Trophoblast cell (in vitro differentiated cells and primary cell): ENCODE data around the gene TRMU.

ENCODE experiments used
- DNase-seq, 2 donors: peaks; one replicate each; pipeline ENCODE4 v3.0.0-alpha.2; 2016
- H2AFZ ChIP-seq: 2 replicates; pipeline ENCODE4 v1.6.1; 2013; ENCODE audit warnings: low read length, moderate library complexity, mild to moderate bottlenecking; ENCODE audit not compliant: insufficient read depth, poor library complexity
- H2AK5ac ChIP-seq: 2 replicates; pipeline ENCODE4 v1.6.1; 2013; ENCODE audit warnings: mild to moderate bottlenecking, low read length
- H2BK120ac ChIP-seq: 2 replicates; pipeline ENCODE4 v1.6.1; 2013; ENCODE audit warnings: low read length, mild to moderate bottlenecking, moderate library complexity; ENCODE audit not compliant: insufficient read depth, poor library complexity
- H2BK12ac ChIP-seq: 2 replicates; pipeline ENCODE4 v1.6.1; 2013; ENCODE audit warnings: mild to moderate bottlenecking, low read length, moderate library complexity
- H2BK5ac ChIP-seq: 2 replicates; pipeline ENCODE4 v1.6.1; 2013; ENCODE audit warnings: low read length, low read depth, moderate library complexity, mild to moderate bottlenecking; ENCODE audit not compliant: poor library complexity
- H3K14ac ChIP-seq: 2 replicates; pipeline ENCODE4 v1.6.1; 2013; ENCODE audit warnings: mild to moderate bottlenecking, low read length
- H3K18ac ChIP-seq: 2 replicates; pipeline ENCODE4 v1.6.1; 2013; ENCODE audit warnings: mild to moderate bottlenecking, low read length
- H3K23ac ChIP-seq: 2 replicates; pipeline ENCODE4 v1.6.1; 2013; ENCODE audit warnings: low read length
- H3K27ac ChIP-seq: 2 replicates; pipeline ENCODE4 v1.5.1; 2013; ENCODE audit warnings: low read depth, mild to moderate bottlenecking, inconsistent platforms, low read length, moderate library complexity
- H3K27me3 ChIP-seq: 2 replicates; pipeline ENCODE4 v1.6.1; 2013; ENCODE audit warnings: inconsistent platforms, mild to moderate bottlenecking, low read length, moderate library complexity; ENCODE audit not compliant: insufficient read depth
- H3K36me3 ChIP-seq, 2 experiments: 1 replicate in 1 of 2; 2 replicates in 1 of 2; pipeline ENCODE4 v1.6.1; 2013; ENCODE audit warnings: low read length in 2 of 2, mild to moderate bottlenecking in 2 of 2, moderate library complexity in 1 of 2; ENCODE audit not compliant: insufficient read depth in 2 of 2, control insufficient read depth in 1 of 2
- H3K4ac ChIP-seq: 2 replicates; pipeline ENCODE4 v1.6.1; 2013; ENCODE audit warnings: low read depth, mild to moderate bottlenecking, low read length, moderate library complexity
- H3K4me1 ChIP-seq, 2 experiments: 1 replicate in 1 of 2; 2 replicates in 1 of 2; pipeline ENCODE4 v1.6.1; 2013; ENCODE audit warnings: low read length in 2 of 2, mild to moderate bottlenecking in 2 of 2, moderate library complexity in 1 of 2; ENCODE audit not compliant: insufficient read depth in 2 of 2, control insufficient read depth in 1 of 2
- H3K4me2 ChIP-seq: 2 replicates; pipeline ENCODE4 v1.6.1; 2013; ENCODE audit warnings: inconsistent platforms, mild to moderate bottlenecking, low read length, moderate library complexity
- H3K4me3 ChIP-seq: 2 replicates; pipeline ENCODE4 v1.5.1; 2013; ENCODE audit warnings: mild to moderate bottlenecking, low read depth, low read length, inconsistent platforms
- H3K79me1 ChIP-seq: one replicate; pipeline ENCODE4 v1.6.1; 2013; ENCODE audit warnings: low read length
- H3K79me2 ChIP-seq: 2 replicates; pipeline ENCODE4 v1.6.1; 2013; ENCODE audit warnings: low read length, mild to moderate bottlenecking; ENCODE audit not compliant: control insufficient read depth, insufficient read depth, poor library complexity
- H3K9ac ChIP-seq: 2 replicates; pipeline ENCODE4 v1.6.1; 2013; ENCODE audit warnings: mild to moderate bottlenecking, low read length
- H3K9me3 ChIP-seq: 2 replicates; pipeline ENCODE4 v1.6.1; 2013; ENCODE audit warnings: low read depth, mild to moderate bottlenecking, control low read depth, inconsistent platforms, low read length; ENCODE audit not compliant: insufficient read depth
- H4K12ac ChIP-seq: 2 replicates; pipeline ENCODE4 v1.6.1; 2013; ENCODE audit warnings: low read depth, mild to moderate bottlenecking, low read length, moderate library complexity
- H4K8ac ChIP-seq: 2 replicates; pipeline ENCODE4 v1.6.1; 2013; ENCODE audit warnings: low read depth, mild to moderate bottlenecking, low read length, moderate library complexity
- H4K91ac ChIP-seq: one replicate; pipeline ENCODE4 v1.6.1; 2013; ENCODE audit warnings: low read depth, mild to moderate bottlenecking, low read length, moderate library complexity
- WGBS: extraction: QIAGEN DNeasy Blood & Tissue Kit; methylation state at CpG from one replicate; pipeline ENCODE4 v1.1.7; 2013; ENCODE audit warnings: missing lambda C conversion rate; ENCODE audit not compliant: insufficient read length, insufficient coverage; ENCODE audit errors: extremely low coverage; 5-methylcytosine and 5-hydroxymethylcytosine counted together

Gene TRMU

DNA sequence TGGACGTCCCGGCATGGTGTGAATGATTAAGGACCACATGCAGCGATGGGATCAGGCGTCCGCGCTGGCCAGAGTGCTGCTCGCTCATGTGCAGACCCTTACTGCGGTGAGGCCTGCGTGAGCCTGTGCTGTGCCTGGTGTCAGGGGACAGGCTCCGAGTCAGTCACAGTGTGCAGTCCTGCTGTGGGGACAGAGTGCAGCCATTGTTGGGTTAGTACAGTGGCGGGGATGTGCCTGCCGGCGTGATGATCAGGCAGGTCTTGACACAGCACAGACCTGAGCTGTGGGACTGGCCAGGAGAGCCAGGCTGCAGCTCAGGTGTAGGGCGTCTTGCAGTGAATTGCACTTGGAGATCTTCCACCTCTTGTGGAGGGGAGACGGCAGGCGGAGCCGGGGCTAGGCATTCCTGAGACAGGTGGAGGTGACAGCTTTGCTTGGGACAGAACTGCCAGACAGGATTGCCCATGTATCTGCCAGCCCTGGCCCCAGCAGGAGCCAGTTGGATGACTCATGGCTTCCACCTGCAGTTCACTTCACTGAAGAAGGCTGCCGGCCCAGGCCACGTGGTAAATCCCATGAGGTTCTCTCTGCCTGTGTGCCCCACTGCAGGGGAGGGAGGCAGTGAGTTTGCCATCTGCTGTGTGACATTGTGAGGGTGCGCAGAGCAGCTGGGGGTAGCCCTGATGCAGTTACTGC is 17.3 kb downstream of the TRMU start:
- H3K9ac ChIP-seq = no peak overlapping the region
- no peak overlapping the region for H4K8ac ChIP-seq
- no peak overlapping the region for H3K4ac ChIP-seq
- no peak overlapping the region for H2BK12ac ChIP-seq
- H3K4me2 ChIP-seq = no peak overlapping the region
- no peak overlapping the region for H3K4me3 ChIP-seq
- no peak overlapping the region for H3K27ac ChIP-seq
- H3K79me1 ChIP-seq = no peaks in the 10 kb centered on the region
- H3K27me3 ChIP-seq = no peaks in the 10 kb centered on the region
- no peak overlapping the region for H2AFZ ChIP-seq
- WGBS = no CpG with 5 or more reads among the region's 20 CpGs
- no peak overlapping the region for H2BK5ac ChIP-seq
- H3K36me3 ChIP-seq = peaks cover 85 to 90% of the 10 kb centered on the region in 2 experiments
- peak in 1 of 2 donors; percentile 32 for DNase-seq
- H3K4me1 ChIP-seq = no peaks in the 10 kb centered on the region
- no peaks in the 10 kb centered on the region for H3K79me2 ChIP-seq
- H3K18ac ChIP-seq = no peak overlapping the region
- no peak overlapping the region for H4K91ac ChIP-seq
- peaks cover 2% of the 10 kb centered on the region for H3K9me3 ChIP-seq
- H2BK120ac ChIP-seq = no peak overlapping the region
- no peak overlapping the region for H4K12ac ChIP-seq
- H3K14ac ChIP-seq = no peak overlapping the region
- H3K23ac ChIP-seq = no peak overlapping the region
- H2AK5ac ChIP-seq = no peak overlapping the region

GRCh38 chr22:46353483-46354105 is 18.1 kb downstream of the TRMU start:
- H4K12ac ChIP-seq = no peak overlapping the region
- no peak overlapping the region for H3K9ac ChIP-seq
- peaks cover 2% of the 10 kb centered on the region for H3K9me3 ChIP-seq
- no peaks in the 10 kb centered on the region for H3K79me2 ChIP-seq
- H2BK12ac ChIP-seq = no peak overlapping the region
- H3K4me2 ChIP-seq = no peak overlapping the region
- DNase-seq = no peak
- no peak overlapping the region for H4K91ac ChIP-seq
- H2BK120ac ChIP-seq = no peak overlapping the region
- H3K36me3 ChIP-seq = peaks cover 83 to 88% of the 10 kb centered on the region in 2 experiments
- no peak overlapping the region for H2AFZ ChIP-seq
- no peak overlapping the region for H2BK5ac ChIP-seq
- no peaks in the 10 kb centered on the region for H3K79me1 ChIP-seq
- no peak overlapping the region for H3K14ac ChIP-seq
- no peak overlapping the region for H4K8ac ChIP-seq
- H3K4me1 ChIP-seq = no peaks in the 10 kb centered on the region
- H3K27me3 ChIP-seq = no peaks in the 10 kb centered on the region
- H3K27ac ChIP-seq = no peak overlapping the region
- H3K23ac ChIP-seq = no peak overlapping the region
- H3K4ac ChIP-seq = no peak overlapping the region
- no peak overlapping the region for H3K18ac ChIP-seq
- WGBS = no CpG with 5 or more reads among the region's 8 CpGs
- no peak overlapping the region for H3K4me3 ChIP-seq
- no peak overlapping the region for H2AK5ac ChIP-seq

DNA sequence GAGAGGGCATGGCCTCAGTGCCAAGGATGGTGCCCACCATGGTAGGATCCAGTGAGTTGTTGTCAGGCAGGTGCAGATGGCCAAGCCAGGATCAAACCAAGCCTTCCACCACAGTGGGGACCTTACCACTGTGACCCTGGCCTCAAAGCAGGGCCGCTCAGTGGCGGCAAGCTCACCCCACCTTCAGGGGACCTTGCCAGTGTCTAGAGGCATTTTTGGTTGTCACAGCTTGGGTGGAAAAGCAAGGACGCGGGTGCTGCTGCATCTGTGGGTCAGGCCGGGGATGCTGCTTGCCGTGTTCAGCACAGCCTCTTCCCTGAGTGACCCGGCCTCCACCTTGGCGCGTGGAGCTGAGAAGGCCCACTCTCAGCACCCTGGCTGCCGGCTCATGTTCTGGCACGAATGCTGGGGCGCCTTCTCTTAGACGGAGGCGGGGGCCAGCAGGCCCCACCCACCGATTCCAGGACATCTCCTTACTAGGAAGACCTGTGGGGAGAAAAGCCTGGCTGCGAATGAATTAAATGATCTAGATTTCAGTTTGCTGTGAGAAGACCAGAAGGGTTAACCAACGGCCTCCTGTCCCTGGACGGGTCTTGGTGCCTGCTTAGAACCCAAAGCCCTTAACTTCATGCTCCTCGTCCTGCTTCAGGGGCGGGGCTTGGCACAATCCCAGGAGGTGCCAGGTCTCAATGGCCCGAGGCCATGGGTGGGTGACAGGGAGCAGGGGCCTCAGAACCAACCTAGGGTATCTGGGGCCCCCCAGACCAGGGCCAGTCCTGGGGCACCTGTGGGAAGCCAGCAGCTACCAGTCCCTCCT is 18.9 kb downstream of the TRMU start:
- Histone ChIP-seq H3K23ac (no peak overlapping the region), H3K9me3 (peaks cover 2% of the 10 kb centered on the region), H2BK12ac (no peak overlapping the region), H4K91ac (no peak overlapping the region), H3K18ac (no peak overlapping the region), H3K27ac (no peak overlapping the region), H3K14ac (no peak overlapping the region), H4K12ac (no peak overlapping the region), H3K36me3 (peaks cover 84 to 92% of the 10 kb centered on the region in 2 experiments), H3K4me2 (no peak overlapping the region), H3K4me1 (no peaks in the 10 kb centered on the region), H3K4ac (no peak overlapping the region), H2BK120ac (no peak overlapping the region), H3K27me3 (no peaks in the 10 kb centered on the region), H4K8ac (no peak overlapping the region), H3K79me1 (no peaks in the 10 kb centered on the region), H3K79me2 (no peaks in the 10 kb centered on the region), H2BK5ac (no peak overlapping the region), H3K9ac (no peak overlapping the region), H2AFZ (no peak overlapping the region), H2AK5ac (no peak overlapping the region), H3K4me3 (no peak overlapping the region)
- DNase-seq = no peak
- WGBS = no CpG with 5 or more reads among the region's 21 CpGs

GRCh38 chr22:46354993-46355305 is 19.4 kb downstream of the TRMU start:
- Histone ChIP-seq H3K27ac (no peak overlapping the region), H3K4ac (no peak overlapping the region), H3K4me2 (no peak overlapping the region), H3K4me1 (no peaks in the 10 kb centered on the region), H3K79me1 (no peaks in the 10 kb centered on the region), H4K8ac (no peak overlapping the region), H2AK5ac (no peak overlapping the region), H3K79me2 (no peaks in the 10 kb centered on the region), H3K4me3 (no peak overlapping the region), H2BK5ac (no peak overlapping the region), H2BK120ac (no peak overlapping the region), H3K36me3 (peaks cover 83 to 91% of the 10 kb centered on the region in 2 experiments), H3K9me3 (peaks cover 2% of the 10 kb centered on the region), H2BK12ac (no peak overlapping the region), H3K23ac (no peak overlapping the region), H2AFZ (no peak overlapping the region), H4K91ac (no peak overlapping the region), H4K12ac (no peak overlapping the region), H3K9ac (no peak overlapping the region), H3K27me3 (no peaks in the 10 kb centered on the region), H3K18ac (no peak overlapping the region), H3K14ac (no peak overlapping the region)
- no peak for DNase-seq
- no CpG with 5 or more reads among the region's 7 CpGs for WGBS
